Neutrophil (primary cell): ENCODE measurements around the gene CCDC30.

Experiments
- H3K27ac ChIP-seq: fragments of 200-600 bp; sonication (generic); 2 replicates; pipeline ENCODE4 v1.5.1; 2016; ENCODE audit warnings: mild to moderate bottlenecking, moderate library complexity
- H3K27me3 ChIP-seq: fragments of 200-600 bp; sonication (generic); 2 replicates; pipeline ENCODE4 v1.6.0; 2016; ENCODE audit warnings: mild to moderate bottlenecking
- H3K36me3 ChIP-seq: fragments of 200-600 bp; sonication (generic); 2 replicates; pipeline ENCODE4 v1.5.1; 2017
- H3K4me1 ChIP-seq, 2 experiments: fragments of 200-600 bp in 1 of 2; sonication (generic) in 1 of 2; 1 replicate in 1 of 2; 2 replicates in 1 of 2; pipeline versions ENCODE4 v1.5.1 to v1.6.1; 2013 to 2016; ENCODE audit warnings: low read depth in 1 of 2, low read length in 1 of 2, mild to moderate bottlenecking in 1 of 2, moderate library complexity in 1 of 2; ENCODE audit not compliant: control insufficient read depth in 1 of 2, insufficient read depth in 1 of 2
- H3K4me3 ChIP-seq, 2 experiments: fragments of 200-600 bp in 1 of 2; sonication (generic) in 1 of 2; 1 replicate in 1 of 2; 2 replicates in 1 of 2; pipeline ENCODE4 v1.5.1; 2013 to 2016; ENCODE audit warnings: low read depth in 1 of 2, low read length in 1 of 2, mild to moderate bottlenecking in 1 of 2, moderate library complexity in 1 of 2
- H3K9me3 ChIP-seq: fragments of 200-600 bp; sonication (generic); 2 replicates; pipeline ENCODE4 v1.5.1; 2016
- TF ChIP-seq, protein P1 (sequence below): fragments of 200-600 bp; sonication (generic); IDR thresholded peaks from 2 replicates; pipeline ENCODE4 v1.5.1; 2016; ENCODE audit warnings: antibody characterized with exemption

CCDC30 gene

DNA sequence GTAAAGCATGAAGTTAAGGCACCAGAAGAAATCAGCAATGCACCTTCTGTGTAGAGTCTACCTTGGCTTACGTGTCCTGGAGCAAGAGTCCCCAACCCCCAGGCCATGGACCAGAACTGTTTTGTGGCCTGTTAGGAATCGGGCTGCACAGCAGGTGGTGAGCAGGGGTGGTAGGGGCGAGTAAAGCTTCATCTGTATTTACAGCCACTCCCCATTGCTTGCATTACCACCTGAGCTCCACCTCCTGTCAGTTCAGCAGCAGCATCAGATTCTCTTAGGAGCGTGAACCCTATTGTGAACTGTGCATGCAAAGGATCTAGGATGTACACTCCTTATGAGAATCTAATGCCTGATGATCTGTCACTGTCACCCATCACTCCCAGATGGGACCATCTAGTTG lies 28.7 kb upstream of the CCDC30 start:
- Histone ChIP-seq H3K27me3 (no peaks in the 10 kb centered on the region), H3K4me3 (no peak overlapping the region), H3K4me1 (no peaks in the 10 kb centered on the region), H3K9me3 (no peaks in the 10 kb centered on the region), H3K36me3 (no peaks in the 10 kb centered on the region), H3K27ac (no peak overlapping the region)
- TF ChIP-seq, protein P1, sequence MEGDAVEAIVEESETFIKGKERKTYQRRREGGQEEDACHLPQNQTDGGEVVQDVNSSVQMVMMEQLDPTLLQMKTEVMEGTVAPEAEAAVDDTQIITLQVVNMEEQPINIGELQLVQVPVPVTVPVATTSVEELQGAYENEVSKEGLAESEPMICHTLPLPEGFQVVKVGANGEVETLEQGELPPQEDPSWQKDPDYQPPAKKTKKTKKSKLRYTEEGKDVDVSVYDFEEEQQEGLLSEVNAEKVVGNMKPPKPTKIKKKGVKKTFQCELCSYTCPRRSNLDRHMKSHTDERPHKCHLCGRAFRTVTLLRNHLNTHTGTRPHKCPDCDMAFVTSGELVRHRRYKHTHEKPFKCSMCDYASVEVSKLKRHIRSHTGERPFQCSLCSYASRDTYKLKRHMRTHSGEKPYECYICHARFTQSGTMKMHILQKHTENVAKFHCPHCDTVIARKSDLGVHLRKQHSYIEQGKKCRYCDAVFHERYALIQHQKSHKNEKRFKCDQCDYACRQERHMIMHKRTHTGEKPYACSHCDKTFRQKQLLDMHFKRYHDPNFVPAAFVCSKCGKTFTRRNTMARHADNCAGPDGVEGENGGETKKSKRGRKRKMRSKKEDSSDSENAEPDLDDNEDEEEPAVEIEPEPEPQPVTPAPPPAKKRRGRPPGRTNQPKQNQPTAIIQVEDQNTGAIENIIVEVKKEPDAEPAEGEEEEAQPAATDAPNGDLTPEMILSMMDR: no peak

DNA sequence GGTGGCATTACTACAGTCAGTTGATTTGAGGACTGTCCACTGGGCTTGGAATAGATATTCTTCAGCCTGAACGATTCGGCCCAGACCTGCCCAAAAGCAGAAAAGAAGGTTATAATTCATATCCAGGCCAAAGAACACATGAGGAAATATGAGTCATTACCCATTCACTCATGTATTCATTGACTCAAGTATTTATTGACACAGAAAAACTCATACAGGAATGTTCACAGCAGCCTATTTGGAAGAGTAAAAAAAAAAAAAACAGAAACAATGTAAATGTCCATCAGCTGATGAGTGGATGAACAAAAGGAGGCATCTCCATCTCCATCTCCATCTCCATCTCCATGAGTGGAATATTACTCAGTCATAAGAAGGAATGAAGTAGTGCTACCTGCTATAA lies 23.1 kb upstream of the CCDC30 start:
- Histone ChIP-seq H3K4me1 (no peaks in the 10 kb centered on the region), H3K4me3 (no peak overlapping the region), H3K27me3 (no peaks in the 10 kb centered on the region), H3K9me3 (no peaks in the 10 kb centered on the region), H3K36me3 (no peaks in the 10 kb centered on the region), H3K27ac (no peak overlapping the region)
- TF ChIP-seq, protein P1: no peak

DNA sequence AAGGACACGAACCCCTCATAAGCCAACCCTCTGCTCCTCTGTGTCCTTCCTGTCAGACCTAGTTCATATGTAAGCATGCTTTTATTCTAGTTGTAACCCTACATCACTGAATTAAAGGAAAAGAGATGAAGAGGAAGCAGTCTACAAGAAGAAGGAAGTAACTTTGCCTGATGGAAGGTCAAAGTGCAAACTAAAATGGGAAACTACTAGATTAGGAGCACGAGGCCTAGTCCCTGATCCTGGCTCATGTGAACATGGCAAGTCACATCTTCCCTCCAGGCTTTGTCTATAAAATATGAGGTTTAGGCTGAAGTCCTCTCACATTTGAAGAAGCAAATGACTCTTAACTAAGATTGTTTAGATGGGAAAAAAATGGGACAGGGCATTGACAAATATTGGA lies 20.4 kb upstream of the CCDC30 start:
- H3K27ac ChIP-seq: no peak overlapping the region
- no peak overlapping the region for H3K4me3 ChIP-seq
- H3K4me1 ChIP-seq: no peaks in the 10 kb centered on the region
- H3K9me3 ChIP-seq: no peaks in the 10 kb centered on the region
- no peaks in the 10 kb centered on the region for H3K27me3 ChIP-seq
- no peaks in the 10 kb centered on the region for H3K36me3 ChIP-seq
- TF ChIP-seq, protein P1: no peak

DNA sequence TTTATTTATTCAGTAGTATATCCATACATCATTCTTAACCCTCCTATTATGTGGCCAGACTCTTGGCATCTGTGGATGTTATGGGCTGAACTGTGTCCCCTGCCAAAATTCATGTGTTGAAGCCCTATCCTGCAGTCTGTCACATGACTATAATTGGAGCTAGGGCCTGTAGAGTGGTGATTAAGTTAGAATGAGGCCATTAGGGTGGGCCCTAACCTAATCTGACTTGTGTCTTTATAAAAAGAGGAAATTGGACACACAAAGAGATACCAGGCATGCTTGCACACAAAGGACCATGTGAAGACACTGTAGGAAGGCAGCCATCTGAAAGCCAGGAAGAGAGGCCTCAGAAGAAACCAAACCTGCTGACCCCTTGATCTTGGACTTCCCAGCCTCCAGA lies 13.8 kb upstream of the CCDC30 start:
- Histone ChIP-seq H3K9me3 (no peaks in the 10 kb centered on the region), H3K4me1 (no peaks in the 10 kb centered on the region), H3K36me3 (no peaks in the 10 kb centered on the region), H3K27me3 (no peaks in the 10 kb centered on the region), H3K4me3 (no peak overlapping the region), H3K27ac (no peak overlapping the region)
- TF ChIP-seq, protein P1: no peak

DNA sequence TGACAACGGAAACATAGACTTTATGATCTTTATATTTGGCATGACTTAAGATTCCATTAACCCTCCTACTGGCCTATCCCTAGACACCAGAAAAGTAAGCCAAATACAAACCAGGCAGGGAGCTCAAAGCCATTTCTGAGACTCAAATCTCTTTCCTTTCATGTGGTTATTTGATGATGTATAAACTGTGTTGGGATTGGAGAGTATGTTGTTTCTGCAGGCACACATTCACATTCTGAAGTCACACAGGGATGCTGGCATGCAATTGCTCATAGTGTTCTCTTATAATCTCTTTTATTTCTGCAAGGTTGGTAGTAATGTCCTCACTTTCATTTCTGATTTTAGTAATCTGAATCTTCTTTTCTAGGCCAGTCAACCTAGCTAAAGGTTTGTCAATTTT lies 13.0 kb upstream of the CCDC30 start:
- Histone ChIP-seq H3K36me3 (no peaks in the 10 kb centered on the region), H3K27me3 (no peaks in the 10 kb centered on the region), H3K9me3 (no peaks in the 10 kb centered on the region), H3K4me1 (no peaks in the 10 kb centered on the region), H3K4me3 (no peak overlapping the region), H3K27ac (no peak overlapping the region)
- TF ChIP-seq, protein P1: no peak

DNA sequence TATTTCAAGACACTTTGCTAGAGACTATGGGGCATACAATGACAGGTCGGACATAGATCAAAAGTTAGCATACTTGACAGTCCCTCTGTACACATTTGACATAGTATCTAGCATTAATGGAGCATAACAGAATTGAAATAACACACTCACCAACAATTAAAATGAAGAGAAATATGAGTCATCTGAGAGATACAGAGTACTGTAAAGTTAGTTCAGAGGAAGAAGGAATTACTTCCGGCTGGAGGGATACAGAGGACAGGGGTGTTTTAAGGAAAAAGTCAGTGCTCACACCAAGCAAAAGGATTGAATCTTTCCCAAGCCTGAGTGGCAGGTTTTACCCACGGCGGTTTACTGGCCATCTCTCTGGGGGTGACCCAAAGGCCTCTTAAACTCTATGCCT lies 9.7 kb upstream of the CCDC30 start:
- Histone ChIP-seq H3K27ac (no peak overlapping the region), H3K36me3 (peaks cover 11% of the 10 kb centered on the region), H3K9me3 (no peaks in the 10 kb centered on the region), H3K4me1 (peaks cover 17 to 19% of the 10 kb centered on the region in 2 experiments), H3K4me3 (no peak overlapping the region), H3K27me3 (no peaks in the 10 kb centered on the region)
- TF ChIP-seq, protein P1: no peak
